ENCODE measurements around the gene PTPN1.

Gene PTPN1

GRCh38 chr20:50590348-50590664, 80.1 kb downstream of the PTPN1 start:
- TF ChIP-seq TAF1 (IDR thresholded peaks at IDR 0.05; ENCODE audit: borderline replicate concordance, insufficient read depth, low read length) (no peak), SIN3A (IDR thresholded peaks at IDR 0.05; ENCODE audit: borderline replicate concordance, insufficient read depth, low read length) (no peak), FOXP2 (optimal IDR thresholded peaks at IDR 0.05; ENCODE audit: borderline replicate concordance, extremely low read depth, extremely low read length, insufficient read depth) (no peak), REST (IDR thresholded peaks at IDR 0.05; ENCODE audit: insufficient read depth in 1 of 2, low read depth in 2 of 2, low read length in 2 of 2) (no peak), POLR2AphosphoS5 (IDR thresholded peaks at IDR 0.05; ENCODE audit: low read depth, low read length) (no peak)

GRCh38 chr20:50591233-50591852, 81.2 kb downstream of the PTPN1 start:
- TF ChIP-seq FOXP2 (optimal IDR thresholded peaks at IDR 0.05; ENCODE audit: borderline replicate concordance, extremely low read depth, extremely low read length, insufficient read depth) = no peak
- TF ChIP-seq SIN3A (IDR thresholded peaks at IDR 0.05; ENCODE audit: borderline replicate concordance, insufficient read depth, low read length) = no peak
- no peak for TF ChIP-seq REST (IDR thresholded peaks at IDR 0.05; ENCODE audit: insufficient read depth in 1 of 2, low read depth in 2 of 2, low read length in 2 of 2)
- TF ChIP-seq POLR2AphosphoS5 (IDR thresholded peaks at IDR 0.05; ENCODE audit: low read depth, low read length) = no peak
- no peak for TF ChIP-seq TAF1 (IDR thresholded peaks at IDR 0.05; ENCODE audit: borderline replicate concordance, insufficient read depth, low read length)

- TF ChIP-seq FOXP2 (optimal IDR thresholded peaks at IDR 0.05; ENCODE audit: borderline replicate concordance, extremely low read depth, extremely low read length, insufficient read depth) (no peak), POLR2AphosphoS5 (IDR thresholded peaks at IDR 0.05; ENCODE audit: low read depth, low read length) (no peak), TAF1 (IDR thresholded peaks at IDR 0.05; ENCODE audit: borderline replicate concordance, insufficient read depth, low read length) (no peak), REST (IDR thresholded peaks at IDR 0.05; ENCODE audit: insufficient read depth in 1 of 2, low read depth in 2 of 2, low read length in 2 of 2) (no peak), SIN3A (IDR thresholded peaks at IDR 0.05; ENCODE audit: borderline replicate concordance, insufficient read depth, low read length) (no peak)
Measured at GRCh38 chr20:50592282-50593004, 82.3 kb downstream of the PTPN1 start.

GRCh38 chr20:50593005-50593335, 82.8 kb downstream of the PTPN1 start:
- TF ChIP-seq SIN3A (IDR thresholded peaks at IDR 0.05; ENCODE audit: borderline replicate concordance, insufficient read depth, low read length) (no peak), POLR2AphosphoS5 (IDR thresholded peaks at IDR 0.05; ENCODE audit: low read depth, low read length) (no peak), FOXP2 (optimal IDR thresholded peaks at IDR 0.05; ENCODE audit: borderline replicate concordance, extremely low read depth, extremely low read length, insufficient read depth) (no peak), TAF1 (IDR thresholded peaks at IDR 0.05; ENCODE audit: borderline replicate concordance, insufficient read depth, low read length) (no peak), REST (IDR thresholded peaks at IDR 0.05; ENCODE audit: insufficient read depth in 1 of 2, low read depth in 2 of 2, low read length in 2 of 2) (no peak)
